Natural killer cell treated with Interleukin-12 subunit alpha and Interleukin-12 subunit beta and Interleukin-15 and Interleukin-18, amount 100 ng/mL, for 72 hours (primary cell): ENCODE data around the gene GSTM2. TPM values are rescaled to one million over a fixed set of nuclear protein-coding genes. Genes with fewer than 3 reads are reported as not detected.
"Not testable (repeated sequence)": the region's sequence is repeated elsewhere in the genome, so short reads cannot be mapped to it uniquely, and the experiment has no call there.

Experiments
- ATAC-seq, 2 donors: fragments of 150-1000 bp; cut with Tn5 transposase in 1 of 2; sonication (Bioruptor Pico), chemical (Tn5 transposase) in 1 of 2; 2 replicates each; pipeline ENCODE4 v1.10.0; 2021
- DNase-seq: peaks from one replicate; pipeline ENCODE4 v3.0.0; 2022; ENCODE audit warnings: low spot score
- H3K27ac Mint-ChIP-seq, 2 donors: 1 replicate in 1 of 2; 2 replicates in 1 of 2; pipeline ENCODE4 v1.8.0; 2022; ENCODE audit warnings: mixed read lengths in 2 of 2, mild to moderate bottlenecking in 1 of 2, moderate library complexity in 1 of 2
- H3K27me3 Mint-ChIP-seq, 2 donors: 1 replicate in 1 of 2; 2 replicates in 1 of 2; pipeline ENCODE4 v1.8.0; 2022; ENCODE audit warnings: mixed read lengths in 2 of 2
- H3K36me3 Mint-ChIP-seq: one replicate; pipeline ENCODE4 v1.8.0; 2022; ENCODE audit warnings: mixed read lengths
- H3K4me1 Mint-ChIP-seq, 2 donors: 1 replicate in 1 of 2; 2 replicates in 1 of 2; pipeline ENCODE4 v1.8.0; 2022; ENCODE audit warnings: low read depth in 2 of 2, mixed read lengths in 2 of 2, mild to moderate bottlenecking in 1 of 2
- H3K4me3 Mint-ChIP-seq: one replicate; pipeline ENCODE4 v1.8.0; 2022; ENCODE audit warnings: mixed read lengths
- H3K9me3 Mint-ChIP-seq: 2 replicates; pipeline ENCODE4 v1.8.0; 2022; ENCODE audit warnings: mixed read lengths
- total RNA-seq, 2 donors: library from RNA; stranded (reverse); gene quantifications; one replicate each; pipeline ENCODE4 v1.2.3, GENCODE V29; 2022

The GSTM2 gene
- total RNA-seq, 2 donors from 2014 or later: 3.6 to 10.8 TPM

GRCh38 chr1:109689844-109690405 lies 22.1 kb downstream of the GSTM2 start:
- no peak for ATAC-seq
- Mint-ChIP-seq H3K4me1 (peaks cover 0 to 7% of the 10 kb centered on the region in 2 donors), H3K36me3 (peaks cover 3% of the 10 kb centered on the region), H3K27ac (peak overlapping the region in 1 of 2 donors; percentile 15), H3K9me3 (no peaks in the 10 kb centered on the region), H3K4me3 (peak overlapping the region; percentile 70), H3K27me3 (no peaks in the 10 kb centered on the region)
- DNase-seq: no peak

GRCh38 chr1:109691759-109692158 lies 23.9 kb downstream of the GSTM2 start:
- H3K9me3 Mint-ChIP-seq: no peaks in the 10 kb centered on the region
- H3K27ac Mint-ChIP-seq: no peak overlapping the region
- H3K27me3 Mint-ChIP-seq: no peaks in the 10 kb centered on the region
- no peak overlapping the region for H3K4me3 Mint-ChIP-seq
- no peaks in the 10 kb centered on the region for H3K36me3 Mint-ChIP-seq
- ATAC-seq (no peak), DNase-seq (no peak)
- peaks cover 0 to 7% of the 10 kb centered on the region in 2 donors for H3K4me1 Mint-ChIP-seq

GRCh38 chr1:109694400-109694799 lies 26.5 kb downstream of the GSTM2 start:
- H3K27ac Mint-ChIP-seq, DNase-seq, H3K36me3 Mint-ChIP-seq, H3K27me3 Mint-ChIP-seq, H3K4me3 Mint-ChIP-seq, H3K4me1 Mint-ChIP-seq, ATAC-seq, H3K9me3 Mint-ChIP-seq: not testable (repeated sequence)

- not testable (repeated sequence) for H3K9me3 Mint-ChIP-seq, H3K27me3 Mint-ChIP-seq, DNase-seq, H3K36me3 Mint-ChIP-seq, ATAC-seq, H3K4me3 Mint-ChIP-seq, H3K4me1 Mint-ChIP-seq, H3K27ac Mint-ChIP-seq
Observed at GRCh38 chr1:109695138-109695537, 27.3 kb downstream of the GSTM2 start.

- Mint-ChIP-seq H3K27me3 (no peaks in the 10 kb centered on the region), H3K27ac (no peak overlapping the region), H3K4me1 (no peaks in the 10 kb centered on the region), H3K36me3 (no peaks in the 10 kb centered on the region), H3K4me3 (no peak overlapping the region), H3K9me3 (no peaks in the 10 kb centered on the region)
- ATAC-seq (no peak), DNase-seq (no peak)
Observed at GRCh38 chr1:109697066-109697465, 29.2 kb downstream of the GSTM2 start.

- not testable (repeated sequence) for ATAC-seq, H3K27me3 Mint-ChIP-seq, H3K9me3 Mint-ChIP-seq, H3K4me1 Mint-ChIP-seq, H3K27ac Mint-ChIP-seq, H3K36me3 Mint-ChIP-seq, DNase-seq, H3K4me3 Mint-ChIP-seq
Observed at GRCh38 chr1:109697861-109698260, 30.0 kb downstream of the GSTM2 start.

GRCh38 chr1:109702940-109703339 lies 35.1 kb downstream of the GSTM2 start:
- H3K4me1 Mint-ChIP-seq, ATAC-seq, DNase-seq, H3K4me3 Mint-ChIP-seq, H3K9me3 Mint-ChIP-seq, H3K27ac Mint-ChIP-seq: not testable (repeated sequence)
- Mint-ChIP-seq H3K27me3 (peaks cover 0 to 13% of the 10 kb centered on the region in 2 donors), H3K36me3 (peaks cover 16% of the 10 kb centered on the region)

- H3K36me3 Mint-ChIP-seq: peaks cover 22% of the 10 kb centered on the region
- ATAC-seq (no peak), DNase-seq (no peak)
- no peak overlapping the region for H3K4me3 Mint-ChIP-seq
- H3K27me3 Mint-ChIP-seq: peaks cover 0 to 13% of the 10 kb centered on the region in 2 donors
- H3K27ac Mint-ChIP-seq: no peak overlapping the region
- peaks cover 9% of the 10 kb centered on the region for H3K9me3 Mint-ChIP-seq
- H3K4me1 Mint-ChIP-seq: no peaks in the 10 kb centered on the region
Observed at GRCh38 chr1:109704173-109704572, 36.3 kb downstream of the GSTM2 start.

GRCh38 chr1:109705411-109705810 lies 37.6 kb downstream of the GSTM2 start:
- Mint-ChIP-seq H3K27ac (no peak overlapping the region), H3K36me3 (peaks cover 28% of the 10 kb centered on the region), H3K4me3 (no peak overlapping the region), H3K27me3 (peaks cover 0 to 15% of the 10 kb centered on the region in 2 donors), H3K4me1 (no peaks in the 10 kb centered on the region), H3K9me3 (peaks cover 13% of the 10 kb centered on the region)
- no peak for ATAC-seq
- no peak for DNase-seq

- Mint-ChIP-seq H3K27me3 (peaks cover under 1 to 17% of the 10 kb centered on the region in 2 donors), H3K36me3 (peaks cover 20% of the 10 kb centered on the region)
- not testable (repeated sequence) for H3K4me1 Mint-ChIP-seq, H3K27ac Mint-ChIP-seq, H3K9me3 Mint-ChIP-seq, ATAC-seq, DNase-seq, H3K4me3 Mint-ChIP-seq
Observed at GRCh38 chr1:109708949-109709348, 41.1 kb downstream of the GSTM2 start.

GRCh38 chr1:109709822-109710221 lies 42.0 kb downstream of the GSTM2 start:
- not testable (repeated sequence) for H3K27ac Mint-ChIP-seq, ATAC-seq

GRCh38 chr1:109711593-109712320 lies 43.9 kb downstream of the GSTM2 start, which contains the start of gene GSTM5:
GSTM5 (plus strand) TSS chr1:109712251; CDS start chr1:109712313, 62 bp downstream.
- H3K27ac Mint-ChIP-seq, H3K4me1 Mint-ChIP-seq, DNase-seq, H3K9me3 Mint-ChIP-seq: not testable (repeated sequence)
- Mint-ChIP-seq H3K27me3 (peaks cover 8 to 12% of the 10 kb centered on the region in 2 donors), H3K4me3 (peak within 1 kb of the TSS; percentile 34), H3K36me3 (peaks cover 11% of the 10 kb centered on the region)
- ATAC-seq: peak; percentile 43 to 48

More at GRCh38 chr1:109709822-109710221, 42.0 kb downstream of the GSTM2 start:
- not testable (repeated sequence) for H3K4me1 Mint-ChIP-seq, DNase-seq, H3K9me3 Mint-ChIP-seq, H3K4me3 Mint-ChIP-seq
- peaks cover 11% of the 10 kb centered on the region for H3K36me3 Mint-ChIP-seq
- H3K27me3 Mint-ChIP-seq: peaks cover 8 to 14% of the 10 kb centered on the region in 2 donors

GRCh38 chr1:109712321-109712864 lies 44.5 kb downstream of the GSTM2 start:
- ATAC-seq: peak in 1 of 2 donors; percentile 28

GRCh38 chr1:109713636-109714035 lies 45.8 kb downstream of the GSTM2 start:
- no peaks in the 10 kb centered on the region for H3K4me1 Mint-ChIP-seq
- H3K9me3 Mint-ChIP-seq: peaks cover 5% of the 10 kb centered on the region
- ATAC-seq (no peak), DNase-seq (no peak)
- no peak overlapping the region for H3K27ac Mint-ChIP-seq
- H3K27me3 Mint-ChIP-seq: peaks cover 8 to 11% of the 10 kb centered on the region in 2 donors
- no peak overlapping the region for H3K4me3 Mint-ChIP-seq
- H3K36me3 Mint-ChIP-seq: peaks cover 7% of the 10 kb centered on the region

More at GRCh38 chr1:109712321-109712864, 44.5 kb downstream of the GSTM2 start:
- Mint-ChIP-seq H3K4me3 (no peak overlapping the region), H3K9me3 (peaks cover 9% of the 10 kb centered on the region), H3K36me3 (peaks cover 11% of the 10 kb centered on the region), H3K27ac (no peak overlapping the region), H3K27me3 (peaks cover 8% of the 10 kb centered on the region in 2 donors), H3K4me1 (no peaks in the 10 kb centered on the region)
- DNase-seq: no peak
